Measurements from ENCODE around the gene BOC. TPM values are rescaled to one million over a fixed set of nuclear protein-coding genes. Genes with fewer than 3 reads are reported as not detected.

The BOC gene
- total RNA-seq, 2 donors from 2014 or later, result 1.9 to 9.8 TPM

- no peaks in the 10 kb centered on the region for H3K9me3 ChIP-seq
- intact Hi-C loops (cut with DNase I), result no loop called here
- no peak for DNase-seq
- H3K4me1 ChIP-seq, result no peaks in the 10 kb centered on the region
- H3K27ac ChIP-seq, result no peak overlapping the region
- no peak for TF ChIP-seq CTCF (IDR thresholded peaks at IDR 0.05)
- H3K27me3 ChIP-seq, result no peaks in the 10 kb centered on the region
- H3K9ac ChIP-seq (ENCODE audit: low read depth in 2 of 2, low read length in 2 of 2), result no peak overlapping the region
- H3K4me3 ChIP-seq, result no peak overlapping the region
- no peaks in the 10 kb centered on the region for H3K36me3 ChIP-seq
These were observed 30.1 kb downstream of the BOC start for GRCh38 chr3:113241292-113242095.

GRCh38 chr3:113242096-113242581 lies 30.8 kb downstream of the BOC start:
- no peak for TF ChIP-seq CTCF (IDR thresholded peaks at IDR 0.05)
- Histone ChIP-seq H3K27me3 (no peaks in the 10 kb centered on the region), H3K36me3 (no peaks in the 10 kb centered on the region), H3K4me3 (no peak overlapping the region), H3K4me1 (no peaks in the 10 kb centered on the region), H3K9ac (ENCODE audit: low read depth in 2 of 2, low read length in 2 of 2) (no peak overlapping the region), H3K9me3 (no peaks in the 10 kb centered on the region), H3K27ac (no peak overlapping the region)
- no peak for DNase-seq
- intact Hi-C loops (cut with DNase I), result no loop called here

GRCh38 chr3:113243071-113243470 lies 31.7 kb downstream of the BOC start:
- no peaks in the 10 kb centered on the region for H3K9me3 ChIP-seq
- no peak for DNase-seq
- intact Hi-C loops (cut with DNase I), result no loop called here
- no peaks in the 10 kb centered on the region for H3K4me1 ChIP-seq
- H3K36me3 ChIP-seq, result no peaks in the 10 kb centered on the region
- no peaks in the 10 kb centered on the region for H3K27me3 ChIP-seq
- H3K27ac ChIP-seq, result no peak overlapping the region
- TF ChIP-seq CTCF (IDR thresholded peaks at IDR 0.05), result no peak
- no peak overlapping the region for H3K4me3 ChIP-seq
- no peak overlapping the region for H3K9ac ChIP-seq (ENCODE audit: low read depth in 2 of 2, low read length in 2 of 2)

- no peak for DNase-seq
- intact Hi-C loops (cut with DNase I), result no loop called here
- Histone ChIP-seq H3K27ac (no peak overlapping the region), H3K27me3 (no peaks in the 10 kb centered on the region), H3K4me3 (no peak overlapping the region), H3K36me3 (no peaks in the 10 kb centered on the region), H3K4me1 (no peaks in the 10 kb centered on the region), H3K9ac (ENCODE audit: low read depth in 2 of 2, low read length in 2 of 2) (no peak overlapping the region), H3K9me3 (no peaks in the 10 kb centered on the region)
- no peak for TF ChIP-seq CTCF (IDR thresholded peaks at IDR 0.05)
These were observed 32.5 kb downstream of the BOC start for GRCh38 chr3:113243846-113244245.

- no peak for DNase-seq
- H3K9me3 ChIP-seq, result no peaks in the 10 kb centered on the region
- no peak overlapping the region for H3K4me3 ChIP-seq
- no peak for TF ChIP-seq CTCF (IDR thresholded peaks at IDR 0.05)
- intact Hi-C loops (cut with DNase I), result no loop called here
- no peaks in the 10 kb centered on the region for H3K36me3 ChIP-seq
- no peak overlapping the region for H3K9ac ChIP-seq (ENCODE audit: low read depth in 2 of 2, low read length in 2 of 2)
- no peaks in the 10 kb centered on the region for H3K27me3 ChIP-seq
- no peaks in the 10 kb centered on the region for H3K4me1 ChIP-seq
- H3K27ac ChIP-seq, result no peak overlapping the region
These were observed 34.4 kb downstream of the BOC start for GRCh38 chr3:113245761-113246161.

Data from colonic mucosa (tissue), 4 donors.